ENCODE measurements around the gene NKRF.

The NKRF gene

GRCh38 chrX:119617517-119618164 is 11.4 kb upstream of the NKRF start:
- no peak for DNase-seq (ENCODE audit: low spot score)
- no peak for TF ChIP-seq CTCF (IDR thresholded peaks at IDR 0.05; ENCODE audit: borderline replicate concordance, control extremely low read depth, extremely low read depth, insufficient read depth, missing control alignments)
- in situ Hi-C loops (cut with MboI; ENCODE audit: low sequenced_read_pairs, unreplicated experiment), result loop anchor here (10.0 kb wide), 1 partner anchor 107 kb away; no protein-coding TSS in a partner anchor

- no peak for TF ChIP-seq CTCF (IDR thresholded peaks at IDR 0.05; ENCODE audit: borderline replicate concordance, control extremely low read depth, extremely low read depth, insufficient read depth, missing control alignments)
- in situ Hi-C loops (cut with MboI; ENCODE audit: low sequenced_read_pairs, unreplicated experiment), result loop anchor here (10.0 kb wide), 1 partner anchor 110 kb away; no protein-coding TSS in a partner anchor
Observed at GRCh38 chrX:119614776-119615175, 8.6 kb upstream of the NKRF start.

GRCh38 chrX:119607018-119607389 is 780 bp upstream of the NKRF start:
- TF ChIP-seq CTCF (IDR thresholded peaks at IDR 0.05; ENCODE audit: borderline replicate concordance, control extremely low read depth, extremely low read depth, insufficient read depth, missing control alignments), result no peak
- in situ Hi-C loops (cut with MboI; ENCODE audit: low sequenced_read_pairs, unreplicated experiment), result no loop called here
- no peak for DNase-seq (ENCODE audit: low spot score)

More at GRCh38 chrX:119614776-119615175, 8.6 kb upstream of the NKRF start:
- DNase-seq (ENCODE audit: low spot score), result no peak

GRCh38 chrX:119605464-119606279 is 552 bp downstream of the NKRF start:
- in situ Hi-C loops (cut with MboI; ENCODE audit: low sequenced_read_pairs, unreplicated experiment), result no loop called here
- DNase-seq (ENCODE audit: low spot score), result peak; percentile 48
- no peak for TF ChIP-seq CTCF (IDR thresholded peaks at IDR 0.05; ENCODE audit: borderline replicate concordance, control extremely low read depth, extremely low read depth, insufficient read depth, missing control alignments)

- in situ Hi-C loops (cut with MboI; ENCODE audit: low sequenced_read_pairs, unreplicated experiment), result no loop called here
- no peak for TF ChIP-seq CTCF (IDR thresholded peaks at IDR 0.05; ENCODE audit: borderline replicate concordance, control extremely low read depth, extremely low read depth, insufficient read depth, missing control alignments)
- no peak for DNase-seq (ENCODE audit: low spot score)
Observed at GRCh38 chrX:119604766-119605463, 1.3 kb downstream of the NKRF start.

- no peak for TF ChIP-seq CTCF (IDR thresholded peaks at IDR 0.05; ENCODE audit: borderline replicate concordance, control extremely low read depth, extremely low read depth, insufficient read depth, missing control alignments)
- no peak for DNase-seq (ENCODE audit: low spot score)
- in situ Hi-C loops (cut with MboI; ENCODE audit: low sequenced_read_pairs, unreplicated experiment), result no loop called here
Observed at GRCh38 chrX:119602701-119603255, 3.4 kb downstream of the NKRF start.
